Measurements from ENCODE around the gene TMEM161A.
"Not testable (repeated sequence)": the region's sequence is repeated elsewhere in the genome, so short reads cannot be mapped to it uniquely, and the experiment has no call there.

The TMEM161A gene

DNA sequence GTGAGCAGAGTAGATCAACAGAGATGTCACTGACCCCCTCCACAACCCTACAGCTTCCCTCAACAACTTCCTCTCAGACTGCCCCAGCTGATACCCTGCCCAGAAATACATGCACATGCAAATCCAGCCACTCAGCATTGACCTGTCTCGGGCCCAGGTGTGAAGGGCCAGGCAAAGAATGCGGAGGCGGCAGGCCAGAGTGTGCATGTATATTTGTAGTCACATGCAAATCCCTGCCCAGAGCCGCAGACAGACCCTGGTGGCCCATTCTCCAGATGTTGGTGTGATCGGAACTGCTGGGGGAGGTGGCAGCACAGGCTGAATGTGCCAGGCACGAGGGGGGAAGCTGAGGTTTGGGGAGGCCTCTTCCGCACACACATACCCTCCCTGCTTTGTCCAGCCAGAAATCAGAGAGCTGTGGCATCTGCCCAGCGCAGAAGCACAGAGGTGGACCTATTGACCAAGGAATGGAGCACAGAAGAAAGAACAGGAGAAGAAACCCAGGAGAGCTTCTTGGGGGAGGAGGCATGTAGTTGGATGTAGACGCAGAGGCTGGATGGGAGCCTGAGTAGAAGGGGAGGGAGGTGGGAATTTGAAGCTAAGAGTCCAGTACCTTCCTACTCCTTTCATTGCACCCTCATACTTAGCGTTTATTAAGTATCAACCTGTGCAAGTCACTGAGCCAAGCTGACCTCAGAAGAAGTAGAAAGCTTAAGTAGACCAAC, 17.4 kb upstream of the TMEM161A start:
- DNase-seq (ENCODE audit: low read depth) = no peak

DNA sequence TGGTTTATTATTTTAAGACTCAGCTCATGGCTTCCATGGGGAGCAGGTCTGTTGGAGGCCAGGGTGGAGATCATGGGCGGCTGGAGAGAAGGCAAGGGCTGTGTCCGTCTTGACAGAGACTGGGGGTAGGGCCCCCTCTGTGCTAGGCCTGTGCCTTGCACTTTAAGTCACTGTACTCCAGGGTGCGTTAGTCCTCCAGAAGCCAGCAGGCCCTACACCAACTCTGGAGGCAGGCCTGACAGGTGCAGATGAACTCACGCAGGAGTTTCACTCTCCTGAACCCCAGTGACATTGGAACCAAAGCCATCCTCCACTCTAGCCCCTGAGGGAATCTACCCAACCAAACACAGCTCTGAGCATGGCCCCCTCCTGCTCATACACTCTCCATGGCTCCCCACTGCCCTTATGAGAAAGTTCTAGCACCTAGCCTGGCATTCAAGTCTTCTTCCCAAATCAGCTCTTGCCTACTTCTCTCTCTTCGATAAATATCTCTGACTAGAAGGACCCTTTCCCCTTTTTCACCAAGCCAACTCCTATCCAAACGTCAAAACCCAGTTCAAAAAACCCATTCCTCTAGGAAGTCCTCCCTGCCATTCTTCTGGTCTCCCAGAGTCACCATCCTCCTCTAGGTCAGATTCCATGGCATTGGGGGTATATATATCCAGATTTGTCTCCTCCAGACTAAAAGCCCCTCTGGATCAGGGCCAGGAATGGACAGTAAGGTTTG, 16.7 kb upstream of the TMEM161A start:
- no peak for DNase-seq (ENCODE audit: low read depth)

DNA sequence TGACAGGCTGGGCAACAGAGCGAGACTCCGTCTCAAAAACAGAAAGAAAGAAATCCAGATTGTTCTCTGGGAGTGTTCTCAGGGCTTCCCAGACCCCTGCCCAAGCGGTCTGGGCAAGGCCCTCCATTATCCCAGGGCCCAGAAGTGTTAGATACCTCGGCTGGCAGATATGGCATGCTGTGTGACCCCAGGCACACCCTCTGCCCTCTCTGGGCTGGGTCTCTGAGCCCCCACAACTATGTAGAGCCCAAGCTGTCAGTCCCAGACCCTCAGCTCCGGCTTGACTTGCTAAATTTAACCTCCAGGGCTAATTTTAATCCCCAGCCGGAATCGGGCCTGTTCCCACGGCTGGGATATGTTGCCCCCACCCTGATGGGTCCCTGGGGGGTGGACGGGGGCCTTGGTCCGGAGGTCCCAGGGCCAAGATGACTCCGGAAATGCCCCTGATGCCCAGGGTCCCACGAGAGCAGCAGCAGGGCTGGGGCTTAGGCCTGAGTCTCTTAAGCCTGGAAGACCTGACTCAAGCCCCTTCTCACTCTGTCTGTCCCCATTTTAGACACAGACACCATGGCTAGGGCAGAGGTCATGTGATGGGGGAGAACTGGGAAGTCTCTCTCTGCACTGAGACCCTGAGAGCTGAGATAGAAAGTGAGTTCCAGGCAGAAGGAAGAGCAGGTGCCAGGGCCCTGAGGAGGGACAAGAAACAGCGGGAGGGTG, 14.5 kb upstream of the TMEM161A start:
- no peak for DNase-seq (ENCODE audit: low read depth)

- DNase-seq (ENCODE audit: low read depth) = no peak
Observed at GRCh38 chr19:19151418-19151817, 13.1 kb upstream of the TMEM161A start.

DNA sequence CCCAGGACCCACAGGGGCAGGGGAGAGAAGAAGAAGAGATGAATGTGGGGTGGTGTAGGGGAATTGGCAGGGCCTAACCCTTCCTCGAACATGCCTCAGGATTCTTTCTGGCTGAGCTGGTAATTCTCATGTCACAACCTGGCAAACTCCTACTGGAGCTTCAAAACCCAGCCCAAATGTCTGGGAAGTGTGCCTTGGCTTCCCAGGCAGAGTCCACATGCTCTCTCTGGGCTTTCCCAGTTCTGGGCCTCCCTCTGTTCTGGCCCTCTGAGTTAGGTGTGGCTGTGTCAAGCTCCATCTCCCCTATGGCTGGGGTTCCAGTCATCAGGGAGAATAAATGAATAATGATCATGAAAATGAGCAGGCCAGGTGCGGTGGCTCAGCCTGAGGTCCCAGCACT, 11.2 kb upstream of the TMEM161A start:
- DNase-seq (ENCODE audit: low read depth) = no peak

- not testable (repeated sequence) for DNase-seq (ENCODE audit: low read depth)
Observed at GRCh38 chr19:19148504-19148903, 10.2 kb upstream of the TMEM161A start.

GRCh38 chr19:19147344-19147743, 9.1 kb upstream of the TMEM161A start:
- no peak for DNase-seq (ENCODE audit: low read depth)

- DNase-seq (ENCODE audit: low read depth) = no peak
Observed at GRCh38 chr19:19146865-19147264, 8.6 kb upstream of the TMEM161A start.

DNA sequence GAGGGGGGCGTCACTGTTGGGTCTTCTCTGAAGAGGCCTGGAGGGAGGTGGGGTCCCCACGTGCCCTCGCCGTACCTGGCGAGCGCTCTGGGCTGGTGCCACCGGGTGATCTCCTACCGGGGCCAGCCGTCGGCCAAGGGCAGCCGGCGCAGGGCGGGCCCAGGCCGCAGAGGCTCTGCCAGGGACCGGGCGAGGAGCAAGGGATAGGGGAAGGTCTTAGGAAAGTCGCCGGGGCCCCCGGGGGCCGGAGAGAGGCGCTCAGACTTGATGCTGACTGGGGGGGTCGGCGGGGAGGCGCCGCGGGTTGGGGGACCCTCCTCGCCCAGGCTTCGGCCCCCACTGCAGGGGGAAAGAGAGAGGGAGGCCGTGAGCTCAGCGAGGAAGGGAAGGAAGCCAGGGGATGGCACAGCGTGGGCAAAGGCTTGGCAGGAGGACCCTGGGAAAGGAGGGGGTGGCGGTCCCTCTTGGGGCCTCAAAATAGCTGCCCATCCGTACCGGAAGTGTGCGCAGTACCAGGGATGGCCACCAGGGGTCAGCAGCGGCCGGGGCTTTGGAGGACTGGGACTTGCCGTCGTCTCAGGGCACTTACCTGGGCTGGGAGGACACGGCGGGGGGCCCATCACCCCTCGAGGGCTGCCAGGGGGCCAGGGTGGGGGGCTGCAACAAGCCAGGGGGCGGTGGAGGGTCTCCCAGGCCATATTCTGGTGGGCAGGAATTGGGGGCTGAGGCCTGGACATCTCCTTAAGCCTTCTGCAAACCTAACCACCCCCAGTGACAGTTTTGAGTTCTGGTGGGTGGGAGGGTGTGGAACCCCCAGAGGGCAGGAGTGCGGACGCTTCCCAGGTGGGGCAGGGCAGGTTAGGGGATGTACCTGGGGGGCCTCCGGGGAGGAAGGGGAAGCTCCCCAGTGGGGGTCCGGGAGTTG, 7.7 kb upstream of the TMEM161A start:
- DNase-seq (ENCODE audit: low read depth) = peak; percentile 24

DNA sequence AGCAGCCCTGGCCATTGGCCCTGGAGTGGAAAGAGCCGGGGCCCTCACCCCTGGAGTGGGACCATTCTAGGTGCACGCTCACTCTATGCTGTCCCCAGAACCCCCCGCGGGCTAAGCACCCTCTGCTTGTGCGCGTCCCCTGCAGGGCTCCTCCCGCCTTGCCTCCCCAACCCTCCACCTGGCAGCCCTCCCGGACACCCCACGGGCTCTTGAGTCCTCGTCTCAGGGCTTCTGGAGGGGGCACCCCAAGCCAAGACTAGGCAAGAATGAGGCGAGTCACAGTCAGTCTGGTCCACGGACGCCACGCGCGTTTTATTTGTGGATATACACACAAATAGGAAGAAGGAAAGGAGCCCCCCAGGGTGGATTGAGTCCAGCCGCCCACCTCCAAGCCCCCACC, 7.0 kb upstream of the TMEM161A start:
- no peak for DNase-seq (ENCODE audit: low read depth)

DNA sequence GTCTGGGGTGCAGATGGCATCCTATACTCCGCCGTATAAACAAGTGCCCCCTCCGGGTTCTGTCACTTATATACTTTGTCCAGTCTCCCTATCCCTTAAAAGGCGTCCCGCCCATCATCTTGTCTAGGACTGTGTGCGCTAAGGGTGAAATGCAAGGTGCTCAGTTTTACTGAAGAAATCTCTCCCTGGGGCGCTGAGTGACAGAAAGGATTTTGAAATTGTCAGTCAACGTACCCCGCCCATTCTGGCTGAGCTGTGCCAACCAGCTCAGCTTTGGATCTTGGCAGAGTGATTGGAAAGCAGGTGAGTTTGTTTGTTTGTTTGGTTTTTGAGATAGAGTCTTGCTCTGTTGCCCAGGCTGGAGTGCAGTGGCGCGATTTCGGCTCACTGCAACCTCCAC, 4.1 kb upstream of the TMEM161A start:
- no peak for DNase-seq (ENCODE audit: low read depth)

- no peak for DNase-seq (ENCODE audit: low read depth)
Observed at GRCh38 chr19:19140476-19140875, 2.2 kb upstream of the TMEM161A start.

DNA sequence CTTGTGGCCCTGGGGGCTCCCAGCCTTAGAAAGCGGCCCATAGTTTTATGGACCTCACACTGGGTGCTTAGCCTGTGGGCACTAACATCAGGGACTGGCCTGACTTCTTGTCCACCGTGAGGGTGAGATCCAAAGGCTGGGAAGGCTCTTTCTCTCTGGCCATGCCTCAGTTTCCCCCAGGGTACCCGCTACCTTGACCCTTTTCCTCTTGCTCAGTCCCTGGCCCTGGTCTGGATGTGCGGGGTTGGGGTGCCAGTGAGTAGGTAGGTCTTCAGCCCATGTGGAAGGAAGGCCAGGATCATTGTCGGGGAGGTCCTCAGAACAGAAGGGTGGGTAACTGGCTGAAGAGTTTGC, 1.6 kb upstream of the TMEM161A start:
- no peak for DNase-seq (ENCODE audit: low read depth)

GRCh38 chr19:19137556-19138108, 646 bp downstream of the TMEM161A start:
- DNase-seq (ENCODE audit: low read depth) = no peak

DNA sequence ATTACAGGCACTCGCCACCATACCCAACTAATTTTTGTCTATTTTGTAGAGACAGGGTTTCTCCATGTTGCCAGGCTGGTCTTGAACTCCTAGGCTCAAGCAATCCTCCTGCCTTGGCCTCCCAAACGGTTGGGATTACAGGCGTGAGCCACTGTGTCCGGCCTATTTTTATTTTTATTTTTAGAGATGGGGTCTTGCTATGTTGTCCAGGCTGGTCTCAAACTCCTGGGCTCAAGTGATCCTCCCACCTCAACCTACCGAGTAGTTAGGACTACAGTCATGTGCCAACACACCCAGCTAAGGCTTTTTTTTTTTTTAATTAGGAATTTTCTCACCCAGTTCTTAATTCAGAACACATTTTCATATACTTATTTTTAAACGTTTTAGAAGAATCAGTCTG, 2.6 kb downstream of the TMEM161A start:
- not testable (repeated sequence) for DNase-seq (ENCODE audit: low read depth)

GRCh38 chr19:19134687-19135158, 3.6 kb downstream of the TMEM161A start:
- no peak for DNase-seq (ENCODE audit: low read depth)

GRCh38 chr19:19133985-19134384, 4.3 kb downstream of the TMEM161A start:
- DNase-seq (ENCODE audit: low read depth) = no peak

DNA sequence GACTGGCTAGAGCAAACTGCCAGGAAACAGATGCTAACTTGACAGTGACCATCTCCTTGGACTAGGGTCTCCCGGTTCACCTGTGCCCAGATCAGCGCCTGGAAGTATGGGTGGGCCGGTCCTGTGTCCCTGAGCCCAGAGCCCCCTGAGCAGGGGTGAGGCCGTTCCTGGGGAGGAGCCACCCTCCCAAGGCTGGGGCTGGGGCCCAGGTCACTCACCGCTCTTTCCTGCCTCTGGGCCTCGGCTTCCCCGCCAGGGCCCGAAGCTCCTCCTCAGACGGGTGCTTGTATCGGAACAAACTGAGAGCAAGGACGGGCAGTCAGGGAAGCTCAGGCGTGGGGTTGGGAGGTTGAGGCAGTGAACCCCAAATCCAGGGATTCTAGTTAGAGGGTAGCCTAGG, 5.4 kb downstream of the TMEM161A start:
- DNase-seq (ENCODE audit: low read depth) = no peak

DNA sequence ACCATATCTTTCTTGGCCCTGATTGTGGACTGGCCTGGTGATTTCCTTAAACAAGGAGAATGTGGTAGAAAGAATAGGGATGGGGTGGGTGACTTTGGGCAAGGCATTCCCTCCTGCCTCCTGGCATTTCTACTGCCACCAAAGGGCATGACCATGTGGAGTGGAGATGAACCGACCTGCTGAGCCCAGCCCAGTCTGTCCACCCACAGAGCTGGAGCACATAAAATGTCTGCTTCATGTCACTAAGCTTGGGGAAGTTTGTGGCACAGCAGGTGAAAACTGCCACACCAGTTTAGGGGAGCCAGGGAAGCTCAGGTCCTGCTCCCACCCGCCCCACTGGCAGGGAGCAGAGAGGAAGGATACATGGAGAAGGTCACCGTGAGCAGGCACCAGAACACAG, 6.3 kb downstream of the TMEM161A start:
- no peak for DNase-seq (ENCODE audit: low read depth)

DNA sequence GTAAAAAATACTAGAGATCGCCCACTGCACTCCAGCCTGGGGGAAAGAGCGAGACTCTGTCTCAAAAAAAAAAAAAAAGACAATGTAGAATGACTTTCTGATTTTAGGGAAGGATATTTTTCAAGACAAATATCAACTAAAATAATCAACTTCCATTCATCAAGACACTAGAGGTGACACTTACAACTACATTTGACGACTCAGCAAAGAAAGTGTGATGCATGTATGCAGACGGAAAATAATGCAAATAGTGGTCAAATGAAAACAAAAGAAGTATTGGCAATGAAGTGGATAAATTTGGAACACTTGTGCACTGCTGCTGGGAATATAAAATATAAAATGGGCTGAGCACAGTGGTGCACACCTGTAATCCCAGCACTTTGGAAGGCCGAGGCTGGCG, 12.2 kb downstream of the TMEM161A start:
- no peak for DNase-seq (ENCODE audit: low read depth)

- DNase-seq (ENCODE audit: low read depth) = no peak
Observed at GRCh38 chr19:19123386-19123785, 14.9 kb downstream of the TMEM161A start.

- DNase-seq (ENCODE audit: low read depth) = no peak
Observed at GRCh38 chr19:19122902-19123301, 15.4 kb downstream of the TMEM161A start.

All from GM04504 (cell line).